ENCODE results near the gene C2orf92. TPM values are rescaled to one million over a fixed set of nuclear protein-coding genes. Genes with fewer than 3 reads are reported as not detected.

Gene C2orf92
- total and polyA plus RNA-seq, 12 donors, result 1.2 to 50.0 (median 5.5) TPM

DNA sequence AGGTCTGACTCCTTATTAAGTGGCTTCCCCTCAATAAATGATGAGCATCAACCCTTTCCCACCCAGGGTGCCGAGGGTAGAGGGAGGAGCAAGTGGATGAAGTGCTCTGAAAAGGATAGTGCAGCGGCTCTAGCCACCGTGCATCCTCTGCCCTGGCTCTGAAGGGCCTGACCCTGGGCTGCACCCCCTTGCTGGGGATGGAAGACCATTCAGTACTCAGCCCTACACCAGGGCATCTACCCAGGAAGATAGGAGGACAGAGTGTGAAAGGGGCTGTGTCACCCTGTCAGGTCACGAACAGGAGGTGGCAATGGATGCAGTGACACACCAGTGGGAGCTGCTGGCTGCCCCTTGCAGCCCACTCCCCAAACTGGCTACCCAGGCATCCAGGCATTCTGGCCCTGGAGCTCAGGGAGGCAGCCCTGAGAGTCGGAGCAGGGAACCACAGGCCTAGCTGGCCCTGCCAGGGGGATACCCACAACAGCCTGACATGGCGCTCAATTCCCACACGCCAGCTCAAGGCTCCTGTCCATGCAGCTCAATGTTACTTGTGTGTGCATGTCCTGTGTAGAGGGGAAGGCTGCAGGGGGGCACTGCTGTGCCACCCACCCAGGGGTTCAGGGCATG is 13.3 kb upstream of the C2orf92 start:
- TF ChIP-seq, protein P1, sequence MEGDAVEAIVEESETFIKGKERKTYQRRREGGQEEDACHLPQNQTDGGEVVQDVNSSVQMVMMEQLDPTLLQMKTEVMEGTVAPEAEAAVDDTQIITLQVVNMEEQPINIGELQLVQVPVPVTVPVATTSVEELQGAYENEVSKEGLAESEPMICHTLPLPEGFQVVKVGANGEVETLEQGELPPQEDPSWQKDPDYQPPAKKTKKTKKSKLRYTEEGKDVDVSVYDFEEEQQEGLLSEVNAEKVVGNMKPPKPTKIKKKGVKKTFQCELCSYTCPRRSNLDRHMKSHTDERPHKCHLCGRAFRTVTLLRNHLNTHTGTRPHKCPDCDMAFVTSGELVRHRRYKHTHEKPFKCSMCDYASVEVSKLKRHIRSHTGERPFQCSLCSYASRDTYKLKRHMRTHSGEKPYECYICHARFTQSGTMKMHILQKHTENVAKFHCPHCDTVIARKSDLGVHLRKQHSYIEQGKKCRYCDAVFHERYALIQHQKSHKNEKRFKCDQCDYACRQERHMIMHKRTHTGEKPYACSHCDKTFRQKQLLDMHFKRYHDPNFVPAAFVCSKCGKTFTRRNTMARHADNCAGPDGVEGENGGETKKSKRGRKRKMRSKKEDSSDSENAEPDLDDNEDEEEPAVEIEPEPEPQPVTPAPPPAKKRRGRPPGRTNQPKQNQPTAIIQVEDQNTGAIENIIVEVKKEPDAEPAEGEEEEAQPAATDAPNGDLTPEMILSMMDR (IDR thresholded peaks at IDR 0.05), result no peak
- TF ChIP-seq POLR2A (IDR thresholded peaks at IDR 0.05), result no peak
- H3K27ac ChIP-seq, result no peak overlapping the region
- H3K9me3 ChIP-seq (replicated peaks in 1 of 3), result no peaks in the 10 kb centered on the region
- H3K36me3 ChIP-seq (replicated peaks in 1 of 2), result peaks cover 0 to 41% of the 10 kb centered on the region in 2 donors
- intact Hi-C loops (cut with DNase I), result no loop called here
- WGBS, 4 donors, result 93 to 97% (median 96%) methylated on average over 5 to 7 of the region's 7 CpGs
- no peaks in the 10 kb centered on the region for H3K27me3 ChIP-seq
- H3K4me3 ChIP-seq, result no peak overlapping the region
- peaks cover 0 to 11% of the 10 kb centered on the region in 2 donors for H3K4me1 ChIP-seq (replicated peaks in 1 of 2)
- no peak for DNase-seq

DNA sequence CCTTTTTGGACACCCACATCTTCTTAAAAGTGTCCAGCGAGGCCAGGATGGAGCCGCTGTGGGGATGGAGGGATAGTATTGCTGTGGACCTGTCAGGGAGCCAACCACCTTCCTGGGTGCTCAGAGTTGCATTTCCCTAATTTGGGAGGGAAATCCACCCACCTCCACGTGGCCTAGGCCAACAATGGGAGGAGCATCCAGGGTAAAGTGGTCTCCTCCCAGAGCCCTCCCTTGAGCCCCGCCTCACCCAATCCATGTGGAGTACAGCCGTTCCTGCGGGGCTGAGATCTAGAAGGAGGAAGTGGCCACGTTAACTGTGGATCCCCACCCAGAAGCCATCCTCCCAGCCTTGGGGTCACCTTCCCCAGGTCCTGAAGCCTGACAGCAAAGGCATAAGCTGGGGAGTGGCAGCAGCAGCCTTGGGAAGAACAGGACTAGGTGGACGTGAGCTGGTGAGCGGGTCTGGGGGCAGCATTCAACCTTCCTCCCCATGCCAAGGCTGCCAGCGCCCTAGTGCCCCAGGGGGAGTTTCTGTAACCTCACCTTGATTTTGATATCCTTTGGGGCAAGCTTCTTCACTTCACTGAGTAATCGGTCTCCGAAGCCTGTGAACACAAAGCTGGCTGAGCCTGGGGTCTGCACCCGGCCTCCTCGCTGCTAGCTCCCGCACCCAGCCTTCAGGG is 12.5 kb upstream of the C2orf92 start:
- 76 to 91% (median 86%) methylated on average over 9 to 15 of the region's 15 CpGs for WGBS, 4 donors
- Histone ChIP-seq H3K36me3 (replicated peaks in 1 of 2) (peaks cover 0 to 41% of the 10 kb centered on the region in 2 donors), H3K9me3 (replicated peaks in 1 of 3) (no peaks in the 10 kb centered on the region), H3K4me3 (no peak overlapping the region), H3K27ac (no peak overlapping the region), H3K27me3 (no peaks in the 10 kb centered on the region), H3K4me1 (replicated peaks in 1 of 2) (peaks cover 3 to 19% of the 10 kb centered on the region in 2 donors)
- TF ChIP-seq, protein P1 (IDR thresholded peaks at IDR 0.05), result no peak
- intact Hi-C loops (cut with DNase I), result no loop called here
- no peak for DNase-seq

DNA sequence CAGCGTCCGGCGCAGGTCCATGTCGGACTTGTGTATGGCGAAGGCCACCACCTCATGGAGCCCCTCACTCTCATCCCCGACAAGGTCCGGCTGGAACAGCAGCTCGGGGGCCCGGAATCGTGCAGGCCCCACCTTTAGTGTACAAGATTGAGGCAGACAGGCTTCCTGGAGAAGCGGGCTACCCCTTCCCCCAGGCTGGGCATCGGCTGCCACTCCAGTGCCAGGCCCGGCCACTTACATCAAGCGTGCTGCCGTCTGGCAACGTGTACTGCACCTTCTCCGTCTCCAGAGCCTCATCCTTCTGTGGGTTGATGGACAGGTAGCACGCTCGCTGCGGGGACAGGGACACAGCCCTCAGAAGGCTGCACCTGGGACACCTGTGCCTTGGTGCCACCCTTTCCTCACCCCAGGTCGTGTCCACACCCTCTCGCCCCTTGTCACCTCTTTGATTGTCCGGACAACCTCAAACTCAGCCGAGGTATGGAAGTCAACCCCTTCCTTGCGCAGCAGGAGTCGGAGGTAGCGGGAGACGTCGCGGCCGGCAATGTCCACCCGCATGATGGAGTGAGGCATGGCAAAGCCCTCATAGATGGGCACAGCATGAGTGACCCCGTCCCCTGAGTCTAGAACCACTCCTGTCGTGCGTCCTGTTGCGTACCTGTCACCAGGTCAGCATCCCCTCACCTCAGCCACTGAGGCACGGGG is 11.4 kb upstream of the C2orf92 start:
- Histone ChIP-seq H3K4me3 (no peak overlapping the region), H3K4me1 (replicated peaks in 1 of 2) (peaks cover 12 to 30% of the 10 kb centered on the region in 2 donors), H3K27me3 (no peaks in the 10 kb centered on the region), H3K9me3 (replicated peaks in 1 of 3) (no peaks in the 10 kb centered on the region), H3K36me3 (replicated peaks in 1 of 2) (peaks cover 0 to 41% of the 10 kb centered on the region in 2 donors), H3K27ac (no peak overlapping the region)
- DNase-seq, result no peak
- intact Hi-C loops (cut with DNase I), result no loop called here
- TF ChIP-seq, protein P1 (IDR thresholded peaks at IDR 0.05), result no peak
- TF ChIP-seq POLR2A (IDR thresholded peaks at IDR 0.05), result no peak
- 92 to 96% (median 94%) methylated on average over 16 to 37 of the region's 37 CpGs for WGBS, 4 donors

DNA sequence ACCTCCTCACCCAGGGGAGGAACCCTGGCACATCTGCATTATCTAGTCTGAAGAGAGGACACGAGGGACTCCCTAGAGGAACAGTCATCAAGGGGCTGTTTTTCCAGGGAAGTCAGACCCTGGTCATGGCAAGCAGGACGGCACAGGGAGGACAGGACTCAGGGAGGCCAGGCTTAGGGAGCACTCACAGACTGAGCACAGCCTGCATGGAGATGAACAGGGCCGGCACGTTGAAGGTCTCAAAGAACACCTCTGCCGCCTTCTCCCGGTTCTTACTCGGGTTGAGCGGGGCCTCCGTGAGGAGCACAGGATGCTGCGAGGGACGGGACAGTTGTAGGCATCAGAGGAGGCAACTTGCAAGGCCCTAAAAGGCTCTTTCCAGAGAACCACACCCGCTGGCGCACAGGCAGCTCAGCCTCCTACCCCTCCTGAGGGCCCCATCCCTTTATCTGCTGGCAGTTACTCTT is 10.8 kb upstream of the C2orf92 start:
- Histone ChIP-seq H3K27me3 (no peaks in the 10 kb centered on the region), H3K27ac (no peak overlapping the region), H3K4me3 (no peak overlapping the region), H3K36me3 (replicated peaks in 1 of 2) (peaks cover 0 to 41% of the 10 kb centered on the region in 2 donors), H3K4me1 (replicated peaks in 1 of 2) (peaks cover 12 to 30% of the 10 kb centered on the region in 2 donors), H3K9me3 (replicated peaks in 1 of 3) (no peaks in the 10 kb centered on the region)
- WGBS, 4 donors, result 89 to 91% (median 89%) methylated on average over 6 to 13 of the region's 13 CpGs
- DNase-seq, result no peak
- TF ChIP-seq, protein P1 (IDR thresholded peaks at IDR 0.05), result no peak
- no peak for TF ChIP-seq POLR2A (IDR thresholded peaks at IDR 0.05)
- intact Hi-C loops (cut with DNase I), result no loop called here
